H1 (cell line): ENCODE results near the gene BBS7. TPM values are rescaled to one million over a fixed set of nuclear protein-coding genes. Genes with fewer than 3 reads are reported as not detected.

Experiments used
- CTCF ChIA-PET: fragments of 300-600 bp; sonication (Branson Sonifier 250); formaldehyde crosslinking; loops from one replicate; lab custom pipeline; 2021; ENCODE audit not compliant: partially characterized antibody; lab: Charles Lee
- POLR2A ChIA-PET: fragments of 300-600 bp; sonication (Branson Sonifier 250); formaldehyde crosslinking; loops from one replicate; lab custom pipeline; 2021; ENCODE audit warnings: inconsistent platforms; ENCODE audit not compliant: partially characterized antibody; lab: Charles Lee
- DNase-seq, 2 experiments: peaks; one replicate each; pipeline versions ENCODE4 v3.0.0 to v3.0.0-alpha.2; 2010 to 2022; ENCODE audit warnings: low spot score in 2 of 2, low read depth in 1 of 2, mixed read lengths in 1 of 2
- FAIRE-seq: peaks from 2 replicates; lab custom pipeline; 2011; peaks lifted over from hg19 to GRCh38; lab: Jason Lieb, UNC
- H2AFZ ChIP-seq: 2 replicates; pipeline ENCODE4 v1.8.1; 2012; ENCODE audit warnings: low read length, inconsistent platforms
- H2AK5ac ChIP-seq: 2 replicates; pipeline ENCODE4 v1.6.1; 2013; ENCODE audit warnings: low read depth, low read length
- H2BK120ac ChIP-seq: replicated peaks from 2 replicates; pipeline ENCODE3; 2013; ENCODE audit warnings: low read depth, low read length, inconsistent platforms
- H2BK12ac ChIP-seq: 2 replicates; pipeline ENCODE4 v1.6.1; 2013; ENCODE audit warnings: low read depth, low read length
- H2BK15ac ChIP-seq: 2 replicates; pipeline ENCODE4 v1.6.1; 2013; ENCODE audit warnings: low read length
- H2BK20ac ChIP-seq: 2 replicates; pipeline ENCODE4 v1.6.1; 2013; ENCODE audit warnings: low read length
- H2BK5ac ChIP-seq: 2 replicates; pipeline ENCODE4 v1.6.1; 2013; ENCODE audit warnings: low read depth, low read length
- H3K14ac ChIP-seq: 2 replicates; pipeline ENCODE4 v1.6.1; 2013; ENCODE audit warnings: inconsistent platforms; ENCODE audit not compliant: insufficient read length
- H3K18ac ChIP-seq: 2 replicates; pipeline ENCODE4 v1.6.1; 2013; ENCODE audit warnings: low read length; ENCODE audit errors: extremely low read depth
- H3K23ac ChIP-seq: 2 replicates; pipeline ENCODE4 v1.6.1; 2013; ENCODE audit warnings: inconsistent platforms; ENCODE audit not compliant: insufficient read length
- H3K23me2 ChIP-seq: 2 replicates; pipeline ENCODE4 v1.6.1; 2013; ENCODE audit warnings: low read depth, low read length
- H3K27ac ChIP-seq: 2 replicates; pipeline ENCODE4 v1.6.1; 2011; ENCODE audit warnings: low read depth, low read length, inconsistent platforms
- H3K27me3 ChIP-seq, 4 experiments: replicated peaks in 1 of 4; 1 replicate in 1 of 4; 2 replicates in 3 of 4; pipeline versions ENCODE4 v1.6.1 to v1.8.1; 2011 to 2013; ENCODE audit warnings: low read length in 3 of 4, mild to moderate bottlenecking in 3 of 4, inconsistent platforms in 2 of 4, mixed read lengths in 2 of 4, moderate library complexity in 1 of 4; ENCODE audit not compliant: control insufficient read depth in 3 of 4, insufficient read depth in 3 of 4; ENCODE audit errors: extremely low read depth in 1 of 4
- H3K36me3 ChIP-seq, 4 experiments: 2 replicates each; pipeline versions ENCODE4 v1.6.1 to v1.8.1; 2011 to 2013; ENCODE audit warnings: mild to moderate bottlenecking in 4 of 4, low read length in 3 of 4, moderate library complexity in 2 of 4, control low read depth in 1 of 4, inconsistent platforms in 1 of 4; ENCODE audit not compliant: insufficient read depth in 4 of 4, control insufficient read depth in 2 of 4
- H3K4ac ChIP-seq: replicated peaks from 2 replicates; pipeline ENCODE3; 2013; ENCODE audit warnings: low read length, low read depth, mixed read lengths, inconsistent platforms; ENCODE audit not compliant: insufficient read length
- H3K4me1 ChIP-seq, 4 experiments: replicated peaks in 1 of 4; 1 replicate in 1 of 4; 2 replicates in 3 of 4; pipeline versions ENCODE4 v1.6.1 to v1.8.1; 2011 to 2013; ENCODE audit warnings: low read length in 3 of 4, inconsistent platforms in 2 of 4, mixed read lengths in 1 of 4; ENCODE audit not compliant: insufficient read depth in 4 of 4, control insufficient read depth in 3 of 4
- H3K4me2 ChIP-seq, 2 experiments: 2 replicates each; pipeline versions ENCODE4 v1.6.1 to v1.8.1; 2011 to 2013; ENCODE audit warnings: low read depth in 2 of 2, low read length in 2 of 2, control low read depth in 1 of 2, inconsistent platforms in 1 of 2, mild to moderate bottlenecking in 1 of 2; ENCODE audit not compliant: insufficient read depth in 1 of 2
- H3K4me3 ChIP-seq, 4 experiments: fragments of 200-600, 300-600 bp in 1 of 4; sonication (generic), shearing (Covaris generic), sonication (Bioruptor Twin) in 1 of 4; 2 replicates each; pipeline versions ENCODE4 v1.5.1 to v1.8.1; 2011 to 2016; ENCODE audit warnings: low read length in 4 of 4, low read depth in 3 of 4, control low read depth in 2 of 4, inconsistent platforms in 2 of 4, mild to moderate bottlenecking in 2 of 4, mixed read lengths in 1 of 4, moderate library complexity in 1 of 4; ENCODE audit not compliant: insufficient read depth in 2 of 4; ENCODE audit errors: extremely low read depth in 1 of 4
- H3K56ac ChIP-seq: replicated peaks from 2 replicates; pipeline ENCODE3; 2013; ENCODE audit warnings: low read depth, mild to moderate bottlenecking, mixed read lengths, low read length, inconsistent platforms; ENCODE audit not compliant: insufficient read length
- H3K79me1 ChIP-seq: 2 replicates; pipeline ENCODE4 v1.6.1; 2013; ENCODE audit warnings: low read depth, low read length, control low read depth
- H3K79me2 ChIP-seq, 2 experiments: 2 replicates each; pipeline versions ENCODE4 v1.6.1 to v1.8.1; 2012 to 2013; ENCODE audit warnings: low read length in 2 of 2, mild to moderate bottlenecking in 2 of 2, inconsistent platforms in 1 of 2; ENCODE audit not compliant: insufficient read depth in 2 of 2, control insufficient read depth in 1 of 2
- H3K9ac ChIP-seq, 4 experiments: replicated peaks in 1 of 4; 1 replicate in 1 of 4; 2 replicates in 3 of 4; pipeline versions ENCODE4 v1.6.1 to v1.8.1; 2011 to 2013; ENCODE audit warnings: low read depth in 3 of 4, low read length in 3 of 4, control low read depth in 2 of 4, mild to moderate bottlenecking in 2 of 4, moderate library complexity in 2 of 4, inconsistent platforms in 1 of 4; ENCODE audit errors: extremely low read depth in 1 of 4
- H3K9me3 ChIP-seq, 2 experiments: 2 replicates each; pipeline versions ENCODE4 v1.6.1 to v1.8.1; 2012 to 2013; ENCODE audit warnings: mild to moderate bottlenecking in 2 of 2, moderate library complexity in 2 of 2, control low read depth in 1 of 2, inconsistent platforms in 1 of 2, low read depth in 1 of 2, low read length in 1 of 2, mixed read lengths in 1 of 2; ENCODE audit not compliant: insufficient read depth in 2 of 2
- H4K20me1 ChIP-seq, 2 experiments: replicated peaks in 1 of 2; 2 replicates each; pipeline versions ENCODE3 to v1.8.1; 2011 to 2013; ENCODE audit warnings: inconsistent platforms in 2 of 2, low read length in 2 of 2, mild to moderate bottlenecking in 1 of 2; ENCODE audit not compliant: insufficient read depth in 2 of 2, control insufficient read depth in 1 of 2
- H4K5ac ChIP-seq: 2 replicates; pipeline ENCODE4 v1.6.1; 2013; ENCODE audit warnings: low read length, low read depth, mixed read lengths, inconsistent platforms; ENCODE audit not compliant: insufficient read length
- H4K8ac ChIP-seq: 2 replicates; pipeline ENCODE4 v1.8.0; 2013; ENCODE audit warnings: mild to moderate bottlenecking, moderate library complexity, low read length, inconsistent platforms; ENCODE audit not compliant: insufficient read depth; ENCODE audit errors: extremely low read depth
- H4K91ac ChIP-seq: replicated peaks from 2 replicates; pipeline ENCODE3; 2013; ENCODE audit warnings: low read length, mixed read lengths, inconsistent platforms; ENCODE audit not compliant: insufficient read length
- BACH1 ChIP-seq: IDR thresholded peaks from 2 replicates; pipeline ENCODE4 v1.6.1; 2012; ENCODE audit warnings: low read length, improper control_type of control experiment
- EZH2 ChIP-seq: fragments of 200-600 bp; sonication (generic); IDR thresholded peaks from 2 replicates; pipeline ENCODE4 v1.7.1; 2012; ENCODE audit warnings: low read depth, mild to moderate bottlenecking, moderate library complexity, low read length, inconsistent platforms; ENCODE audit not compliant: severe bottlenecking
- HDAC2 ChIP-seq, 2 experiments: fragments of 300-600 bp in 1 of 2; sonication (generic) in 1 of 2; IDR thresholded peaks; 2 replicates each; pipeline ENCODE4 v1.6.1; 2011 to 2012; ENCODE audit warnings: low read depth in 2 of 2, low read length in 2 of 2, mild to moderate bottlenecking in 2 of 2, moderate library complexity in 2 of 2, borderline replicate concordance in 1 of 2, inconsistent platforms in 1 of 2
- JUND ChIP-seq: IDR thresholded peaks from 2 replicates; pipeline ENCODE4 v1.6.1; 2011; ENCODE audit warnings: mild to moderate bottlenecking, improper control_type of control experiment, low read length
- POLR2AphosphoS5 ChIP-seq: IDR thresholded peaks from 2 replicates; pipeline ENCODE4 v1.6.1; 2011; ENCODE audit warnings: low read depth, low read length
- RNF2 ChIP-seq: fragments of 200-900, 300-1000 bp; sonication (generic); IDR thresholded peaks from 2 replicates; pipeline ENCODE4 v1.7.1; 2016; ENCODE audit warnings: borderline replicate concordance, low read depth, mild to moderate bottlenecking, antibody characterized with exemption, low read length; ENCODE audit not compliant: poor library complexity, severe bottlenecking; ENCODE audit errors: missing control alignments
- SIRT6 ChIP-seq: IDR thresholded peaks from one replicate; pipeline ENCODE4 v1.7.1; 2012; ENCODE audit warnings: low read length, inconsistent platforms
- WGBS, 2 experiments: shearing (Covaris generic) in 1 of 2; methylation state at CpG; one replicate each; pipeline versions ENCODE4 v1.1.6 to v1.1.7; 2013 to 2015; ENCODE audit warnings: low lambda C conversion rate in 2 of 2, mixed read lengths in 2 of 2, inconsistent platforms in 1 of 2, low coverage in 1 of 2, missing lambda C conversion rate in 1 of 2; ENCODE audit not compliant: insufficient replicate concordance in 2 of 2, insufficient coverage in 1 of 2, insufficient read length in 1 of 2; ENCODE audit errors: extremely low coverage in 1 of 2, missing lambda C conversion rate in 1 of 2; 5-methylcytosine and 5-hydroxymethylcytosine counted together
- polyA plus RNA-seq, 7 experiments: library from polyadenylated mRNA; depleted of rRNA in 3 of 7; stranded (reverse) in 5 of 7; unstranded in 2 of 7; fragments of >200 nt in 5 of 7; fragments of 200-250 nt in 2 of 7; gene quantifications; 1 replicate in 5 of 7; 2 replicates in 1 of 7; 4 replicates in 1 of 7; pipeline versions ENCODE4 v1.2.1 to v1.2.3, GENCODE V29; 2011 to 2013; ENCODE audit warnings: missing spikeins in 2 of 7, mixed read lengths in 2 of 7
- total RNA-seq: library from RNA; stranded (reverse); fragmentation: NEBNext Ultra II Directional; extraction: Animal tissue kit (Norgen Biotek cat#: 25700); gene quantifications from 2 replicates; pipeline ENCODE4 v1.2.1, GENCODE V29; 2021
- TF ChIP-seq, protein P1 (sequence below): IDR thresholded peaks from 2 replicates; pipeline ENCODE4 v1.6.1; 2012; ENCODE audit warnings: low read length, inconsistent platforms
- TF ChIP-seq, protein P2 (sequence below), 3 experiments: IDR thresholded peaks; 1 replicate in 2 of 3; 2 replicates in 1 of 3; pipeline versions ENCODE4 v1.5.1 to v1.6.1; 2011; ENCODE audit warnings: low read length in 3 of 3, mild to moderate bottlenecking in 3 of 3, inconsistent platforms in 2 of 3, low read depth in 1 of 3, moderate library complexity in 1 of 3; ENCODE audit not compliant: insufficient read depth in 1 of 3; ENCODE audit errors: control extremely low read depth in 1 of 3

BBS7 gene
- total and polyA plus RNA-seq, 2 of the 8 experiments (the other 6 are each of a cell fraction or from before 2014, with no cell fraction given), result 16.6 to 21.5 TPM

DNA sequence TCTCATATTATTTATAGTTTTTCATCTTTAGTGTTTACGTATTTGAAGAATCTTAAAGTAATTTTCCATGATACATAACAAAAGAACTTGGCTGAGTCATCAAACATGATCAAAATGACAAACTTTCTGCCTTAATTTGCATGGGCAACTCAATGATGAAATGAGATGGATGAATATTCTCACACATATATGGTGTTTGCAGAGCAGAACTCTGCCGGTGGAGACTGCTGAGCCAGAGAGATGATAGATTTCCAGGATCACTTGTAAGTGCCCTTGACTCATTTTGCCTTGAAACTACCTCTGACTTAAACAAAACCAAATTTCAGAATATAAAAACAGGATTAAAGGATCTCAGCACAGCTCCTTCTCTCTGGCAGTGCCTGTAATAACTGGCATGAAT is 43.4 kb upstream of the BBS7 start:
- FAIRE-seq, result no peak
- CTCF ChIA-PET, result interaction anchor here (2.0 kb wide), 1 partner anchor 13 kb away, joined by 12 read pairs; no protein-coding TSS in a partner anchor
- 93% methylated on average over 2 of the region's 2 CpGs; no CpG with 5 or more reads in 1 of the 2 experiments for WGBS, 2 experiments
- TF ChIP-seq HDAC2 (IDR thresholded peaks at IDR 0.05; ENCODE audit: borderline replicate concordance in 1 of 2, low read depth in 2 of 2, low read length in 2 of 2) (no peak), RNF2 (no peak), POLR2AphosphoS5 (no peak), BACH1 (no peak), SIRT6 (no peak), EZH2 (no peak), JUND (no peak)
- TF ChIP-seq, protein P1, sequence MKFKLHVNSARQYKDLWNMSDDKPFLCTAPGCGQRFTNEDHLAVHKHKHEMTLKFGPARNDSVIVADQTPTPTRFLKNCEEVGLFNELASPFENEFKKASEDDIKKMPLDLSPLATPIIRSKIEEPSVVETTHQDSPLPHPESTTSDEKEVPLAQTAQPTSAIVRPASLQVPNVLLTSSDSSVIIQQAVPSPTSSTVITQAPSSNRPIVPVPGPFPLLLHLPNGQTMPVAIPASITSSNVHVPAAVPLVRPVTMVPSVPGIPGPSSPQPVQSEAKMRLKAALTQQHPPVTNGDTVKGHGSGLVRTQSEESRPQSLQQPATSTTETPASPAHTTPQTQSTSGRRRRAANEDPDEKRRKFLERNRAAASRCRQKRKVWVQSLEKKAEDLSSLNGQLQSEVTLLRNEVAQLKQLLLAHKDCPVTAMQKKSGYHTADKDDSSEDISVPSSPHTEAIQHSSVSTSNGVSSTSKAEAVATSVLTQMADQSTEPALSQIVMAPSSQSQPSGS, result no peak
- TF ChIP-seq, protein P2, sequence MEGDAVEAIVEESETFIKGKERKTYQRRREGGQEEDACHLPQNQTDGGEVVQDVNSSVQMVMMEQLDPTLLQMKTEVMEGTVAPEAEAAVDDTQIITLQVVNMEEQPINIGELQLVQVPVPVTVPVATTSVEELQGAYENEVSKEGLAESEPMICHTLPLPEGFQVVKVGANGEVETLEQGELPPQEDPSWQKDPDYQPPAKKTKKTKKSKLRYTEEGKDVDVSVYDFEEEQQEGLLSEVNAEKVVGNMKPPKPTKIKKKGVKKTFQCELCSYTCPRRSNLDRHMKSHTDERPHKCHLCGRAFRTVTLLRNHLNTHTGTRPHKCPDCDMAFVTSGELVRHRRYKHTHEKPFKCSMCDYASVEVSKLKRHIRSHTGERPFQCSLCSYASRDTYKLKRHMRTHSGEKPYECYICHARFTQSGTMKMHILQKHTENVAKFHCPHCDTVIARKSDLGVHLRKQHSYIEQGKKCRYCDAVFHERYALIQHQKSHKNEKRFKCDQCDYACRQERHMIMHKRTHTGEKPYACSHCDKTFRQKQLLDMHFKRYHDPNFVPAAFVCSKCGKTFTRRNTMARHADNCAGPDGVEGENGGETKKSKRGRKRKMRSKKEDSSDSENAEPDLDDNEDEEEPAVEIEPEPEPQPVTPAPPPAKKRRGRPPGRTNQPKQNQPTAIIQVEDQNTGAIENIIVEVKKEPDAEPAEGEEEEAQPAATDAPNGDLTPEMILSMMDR (IDR thresholded peaks at IDR 0.05; ENCODE audit: control extremely low read depth in 1 of 3, insufficient read depth in 1 of 3, low read depth in 1 of 3, low read length in 3 of 3), result no peak

More for the DNA sequence above, 43.4 kb upstream of the BBS7 start:
- Histone ChIP-seq H3K79me1 (no peaks in the 10 kb centered on the region), H3K18ac (no peak overlapping the region), H3K4me3 (no peak overlapping the region), H2BK5ac (no peak overlapping the region), H3K23me2 (no peaks in the 10 kb centered on the region), H4K5ac (no peak overlapping the region), H3K9ac (no peak overlapping the region), H3K79me2 (no peaks in the 10 kb centered on the region), H2BK120ac (no peak overlapping the region), H4K91ac (no peak overlapping the region), H2AK5ac (no peak overlapping the region), H2AFZ (no peak overlapping the region), H3K56ac (no peak overlapping the region), H4K8ac (no peak overlapping the region), H3K14ac (no peak overlapping the region), H3K4me1 (no peaks in the 10 kb centered on the region), H2BK15ac (no peak overlapping the region), H3K4me2 (no peak overlapping the region), H3K9me3 (no peaks in the 10 kb centered on the region), H3K27me3 (no peaks in the 10 kb centered on the region), H3K27ac (no peak overlapping the region), H3K23ac (no peak overlapping the region), H3K36me3 (no peaks in the 10 kb centered on the region), H4K20me1 (no peaks in the 10 kb centered on the region), H2BK20ac (no peak overlapping the region), H2BK12ac (no peak overlapping the region), H3K4ac (no peak overlapping the region)
- POLR2A ChIA-PET, result no interaction called here
- no peak for DNase-seq
